CD14-positive monocyte (primary cell): ENCODE results near the gene USP20. TPM values are rescaled to one million over a fixed set of nuclear protein-coding genes. Genes with fewer than 3 reads are reported as not detected.

Experiments used
- DNase-seq, 3 donors: peaks; one replicate each; pipeline ENCODE4 v3.0.0-alpha.2; 2011 to 2022
- H2AFZ ChIP-seq: 2 replicates; pipeline ENCODE4 v1.6.0; 2012; ENCODE audit warnings: mild to moderate bottlenecking, low read depth, low read length, inconsistent platforms; ENCODE audit not compliant: insufficient read depth, poor library complexity, severe bottlenecking
- H3K27ac ChIP-seq, 2 donors: 1 replicate in 1 of 2; 2 replicates in 1 of 2; pipeline ENCODE4 v1.5.1; 2012 to 2013; ENCODE audit warnings: low read length in 2 of 2, control low read depth in 1 of 2, inconsistent platforms in 1 of 2, low read depth in 1 of 2, mild to moderate bottlenecking in 1 of 2
- H3K27me3 ChIP-seq, 2 donors: one replicate each; pipeline versions ENCODE4 v1.6.0 to v1.6.1; 2011 to 2013; ENCODE audit warnings: low read length in 2 of 2; ENCODE audit not compliant: control insufficient read depth in 2 of 2, insufficient read depth in 2 of 2
- H3K36me3 ChIP-seq, 2 donors: replicated peaks in 1 of 2; 1 replicate in 1 of 2; 2 replicates in 1 of 2; pipeline versions ENCODE4 v1.5.1 to v1.6.1; 2012 to 2013; ENCODE audit warnings: low read length in 2 of 2, control low read depth in 1 of 2, inconsistent platforms in 1 of 2, mild to moderate bottlenecking in 1 of 2; ENCODE audit not compliant: insufficient read depth in 2 of 2, control insufficient read depth in 1 of 2
- H3K4me1 ChIP-seq, 2 donors: 1 replicate in 1 of 2; 2 replicates in 1 of 2; pipeline versions ENCODE4 v1.5.1 to v1.6.1; 2012 to 2013; ENCODE audit warnings: low read length in 2 of 2, control low read depth in 1 of 2, inconsistent platforms in 1 of 2, mild to moderate bottlenecking in 1 of 2, moderate library complexity in 1 of 2; ENCODE audit not compliant: insufficient read depth in 2 of 2, control insufficient read depth in 1 of 2
- H3K4me2 ChIP-seq: replicated peaks from 2 replicates; pipeline ENCODE3; 2012; ENCODE audit warnings: low read length, moderate library complexity, mild to moderate bottlenecking; ENCODE audit not compliant: poor library complexity, severe bottlenecking; ENCODE audit errors: extremely low read depth
- H3K4me3 ChIP-seq, 3 experiments: fragments of 200-600 bp in 1 of 3; sonication (generic) in 1 of 3; replicated peaks in 1 of 3; 1 replicate in 2 of 3; 2 replicates in 1 of 3; pipeline ENCODE4 v1.5.1; 2011 to 2013; ENCODE audit warnings: low read length in 3 of 3, mild to moderate bottlenecking in 3 of 3, control low read depth in 2 of 3, low read depth in 2 of 3, inconsistent platforms in 1 of 3, moderate library complexity in 1 of 3
- H3K79me2 ChIP-seq: 2 replicates; pipeline ENCODE4 v1.6.0; 2012; ENCODE audit warnings: mild to moderate bottlenecking, control low read depth, inconsistent platforms, low read length, moderate library complexity; ENCODE audit not compliant: insufficient read depth
- H3K9ac ChIP-seq: 2 replicates; pipeline ENCODE4 v1.6.0; 2017; ENCODE audit warnings: low read length, mild to moderate bottlenecking; ENCODE audit not compliant: insufficient read depth, poor library complexity, severe bottlenecking
- H3K9me3 ChIP-seq, 2 donors: replicated peaks in 1 of 2; 1 replicate in 1 of 2; 2 replicates in 1 of 2; pipeline versions ENCODE4 v1.5.1 to v1.6.1; 2012 to 2013; ENCODE audit warnings: low read length in 2 of 2, control low read depth in 1 of 2; ENCODE audit not compliant: control insufficient read depth in 1 of 2, insufficient read depth in 1 of 2
- H4K20me1 ChIP-seq: 2 replicates; pipeline ENCODE4 v1.6.0; 2012; ENCODE audit warnings: mild to moderate bottlenecking, low read length, control low read depth, moderate library complexity; ENCODE audit not compliant: insufficient read depth
- H3K27ac Mint-ChIP-seq, 7 donors: one replicate each; pipeline ENCODE4 v1.8.0; 2020; ENCODE audit warnings: mild to moderate bottlenecking in 7 of 7, mixed read lengths in 7 of 7, moderate library complexity in 6 of 7, inconsistent platforms in 2 of 7
- H3K27me3 Mint-ChIP-seq, 3 donors: one replicate each; pipeline ENCODE4 v1.8.0; 2021 to 2022; ENCODE audit warnings: low read depth in 3 of 3, mild to moderate bottlenecking in 3 of 3, mixed read lengths in 3 of 3, moderate library complexity in 3 of 3, inconsistent platforms in 1 of 3
- H3K36me3 Mint-ChIP-seq, 2 donors: one replicate each; pipeline ENCODE4 v1.8.0; 2020; ENCODE audit warnings: mixed read lengths in 2 of 2, inconsistent platforms in 1 of 2, mild to moderate bottlenecking in 1 of 2
- H3K4me1 Mint-ChIP-seq: one replicate; pipeline ENCODE4 v1.8.0; 2020; ENCODE audit warnings: mild to moderate bottlenecking, mixed read lengths
- H3K4me3 Mint-ChIP-seq, 2 donors: one replicate each; pipeline ENCODE4 v1.8.0; 2020; ENCODE audit warnings: mild to moderate bottlenecking in 2 of 2, mixed read lengths in 2 of 2, moderate library complexity in 1 of 2
- H3K9me3 Mint-ChIP-seq, 7 donors: one replicate each; pipeline ENCODE4 v1.8.0; 2020 to 2022; ENCODE audit warnings: mixed read lengths in 7 of 7, mild to moderate bottlenecking in 6 of 7, moderate library complexity in 6 of 7, inconsistent platforms in 2 of 7
- CTCF ChIP-seq: fragments of 200-600 bp; IDR thresholded peaks from one replicate; pipeline ENCODE4 v1.8.0; 2022; ENCODE audit warnings: antibody characterized with exemption, mild to moderate bottlenecking
- WGBS: methylation state at CpG from one replicate; pipeline ENCODE4 v1.1.5; 2013; ENCODE audit warnings: missing lambda C conversion rate; ENCODE audit not compliant: insufficient coverage; 5-methylcytosine and 5-hydroxymethylcytosine counted together
- intact Hi-C, 2 donors: fragments of 100-400 bp; cut with micrococcal nuclease; formaldehyde crosslinking; loops; one replicate each; pipeline versions ENCODE4 v1.15.0 to v1.15.1; 2023
- polyA plus RNA-seq, 3 donors: library from polyadenylated mRNA; depleted of rRNA in 1 of 3; unstranded in 2 of 3; stranded (reverse) in 1 of 3; fragments of 300-500 nt in 2 of 3; fragments of >200 nt in 1 of 3; fragmentation: Illumina TruSeq in 2 of 3; gene quantifications; 1 replicate in 2 of 3; 2 replicates in 1 of 3; pipeline ENCODE4 v1.2.3, GENCODE V29; 2012 to 2021

Gene USP20
- polyA plus RNA-seq, 3 donors: 2.7 to 30.0 (median 5.2) TPM

GRCh38 chr9:129828969-129829368, 6.3 kb upstream of the USP20 start:
- H3K79me2 ChIP-seq: peaks cover 14% of the 10 kb centered on the region
- intact Hi-C loops: no loop called here
- H3K36me3 Mint-ChIP-seq: peaks cover 56 to 64% of the 10 kb centered on the region in 2 donors
- H3K27me3 Mint-ChIP-seq: no peaks in the 10 kb centered on the region
- TF ChIP-seq CTCF: no peak
- WGBS: 98% methylated on average over 10 of the region's 10 CpGs
- H3K9me3 Mint-ChIP-seq: no peaks in the 10 kb centered on the region
- H3K4me3 ChIP-seq: no peak overlapping the region
- no peak overlapping the region for H3K27ac ChIP-seq
- H3K4me1 ChIP-seq: peaks cover 3 to 6% of the 10 kb centered on the region in 2 donors
- peaks cover 7% of the 10 kb centered on the region for H4K20me1 ChIP-seq
- no peak overlapping the region for H2AFZ ChIP-seq
- peaks cover 57 to 74% of the 10 kb centered on the region in 2 donors for H3K36me3 ChIP-seq
- H3K4me3 Mint-ChIP-seq: no peak overlapping the region
- H3K4me1 Mint-ChIP-seq: peaks cover 5% of the 10 kb centered on the region
- no peak overlapping the region for H3K4me2 ChIP-seq
- no peak for DNase-seq
- H3K9me3 ChIP-seq: no peaks in the 10 kb centered on the region
- no peak overlapping the region for H3K9ac ChIP-seq
- H3K27me3 ChIP-seq: no peaks in the 10 kb centered on the region
- H3K27ac Mint-ChIP-seq: peak overlapping the region in 1 of 7 donors; percentile 4

- WGBS: 100% methylated on average over 1 of the region's 1 CpG
- no peak overlapping the region for H3K4me2 ChIP-seq
- Mint-ChIP-seq H3K9me3 (no peaks in the 10 kb centered on the region), H3K27ac (no peak overlapping the region), H3K4me3 (no peak overlapping the region), H3K4me1 (peaks cover 25% of the 10 kb centered on the region), H3K36me3 (peaks cover 51 to 52% of the 10 kb centered on the region in 2 donors), H3K27me3 (peaks cover 0 to 3% (median 1%) of the 10 kb centered on the region in 3 donors)
- H3K4me1 ChIP-seq: peaks cover 20 to 26% of the 10 kb centered on the region in 2 donors
- no peak for DNase-seq
- H2AFZ ChIP-seq: no peak overlapping the region
- H3K27me3 ChIP-seq: no peaks in the 10 kb centered on the region
- no peak for TF ChIP-seq CTCF
- peaks cover 50 to 57% of the 10 kb centered on the region in 2 donors for H3K36me3 ChIP-seq
- H3K27ac ChIP-seq: no peak overlapping the region
- no peaks in the 10 kb centered on the region for H3K9me3 ChIP-seq
- no peak overlapping the region for H3K9ac ChIP-seq
- no peak overlapping the region for H3K4me3 ChIP-seq
- H3K79me2 ChIP-seq: peaks cover 44% of the 10 kb centered on the region
- intact Hi-C loops: no loop called here
- H4K20me1 ChIP-seq: peaks cover 8% of the 10 kb centered on the region
Observed at GRCh38 chr9:129832982-129833381, 2.3 kb upstream of the USP20 start.
